Adrenal gland (tissue), 5 donors: ENCODE measurements around the gene KIAA1191.

Experiments used
- POLR2A ChIP-seq, 2 donors: fragments of 450-650 bp; IDR thresholded peaks; one replicate each; pipeline ENCODE4 v1.6.1; 2017; ENCODE audit warnings: antibody characterized with exemption in 2 of 2, mild to moderate bottlenecking in 2 of 2, moderate library complexity in 1 of 2
- TF ChIP-seq, protein P1 (sequence below), 6 experiments: fragments of 450-650 bp in 4 of 6; fragments of 200-600 bp in 2 of 6; sonication (generic) in 1 of 6; IDR thresholded peaks; 1 replicate in 5 of 6; 2 replicates in 1 of 6; pipeline versions ENCODE4 v1.5.1 to v1.8.0; 2016 to 2021; ENCODE audit warnings: antibody characterized with exemption in 6 of 6, mild to moderate bottlenecking in 2 of 6, moderate library complexity in 1 of 6
- donor health status: DM: no; HTN: no; CAD: no.

- TF ChIP-seq, protein P1, sequence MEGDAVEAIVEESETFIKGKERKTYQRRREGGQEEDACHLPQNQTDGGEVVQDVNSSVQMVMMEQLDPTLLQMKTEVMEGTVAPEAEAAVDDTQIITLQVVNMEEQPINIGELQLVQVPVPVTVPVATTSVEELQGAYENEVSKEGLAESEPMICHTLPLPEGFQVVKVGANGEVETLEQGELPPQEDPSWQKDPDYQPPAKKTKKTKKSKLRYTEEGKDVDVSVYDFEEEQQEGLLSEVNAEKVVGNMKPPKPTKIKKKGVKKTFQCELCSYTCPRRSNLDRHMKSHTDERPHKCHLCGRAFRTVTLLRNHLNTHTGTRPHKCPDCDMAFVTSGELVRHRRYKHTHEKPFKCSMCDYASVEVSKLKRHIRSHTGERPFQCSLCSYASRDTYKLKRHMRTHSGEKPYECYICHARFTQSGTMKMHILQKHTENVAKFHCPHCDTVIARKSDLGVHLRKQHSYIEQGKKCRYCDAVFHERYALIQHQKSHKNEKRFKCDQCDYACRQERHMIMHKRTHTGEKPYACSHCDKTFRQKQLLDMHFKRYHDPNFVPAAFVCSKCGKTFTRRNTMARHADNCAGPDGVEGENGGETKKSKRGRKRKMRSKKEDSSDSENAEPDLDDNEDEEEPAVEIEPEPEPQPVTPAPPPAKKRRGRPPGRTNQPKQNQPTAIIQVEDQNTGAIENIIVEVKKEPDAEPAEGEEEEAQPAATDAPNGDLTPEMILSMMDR (IDR thresholded peaks at IDR 0.05): no peak
- TF ChIP-seq POLR2A (IDR thresholded peaks at IDR 0.05): no peak
These were observed 24.9 kb upstream of the KIAA1191 start for GRCh38 chr5:176386491-176386890.
